Measurements from ENCODE around the gene LAPTM4A. TPM values are rescaled to one million over a fixed set of nuclear protein-coding genes. Genes with fewer than 3 reads are reported as not detected.
"Not testable (repeated sequence)": the region's sequence is repeated elsewhere in the genome, so short reads cannot be mapped to it uniquely, and the experiment has no call there.

The LAPTM4A gene
- total RNA-seq, 1 donor from 2014 or later, result 206 TPM

GRCh38 chr2:20050646-20051531, 539 bp downstream of the LAPTM4A start:
- DNase-seq, result peak; percentile 51

DNA sequence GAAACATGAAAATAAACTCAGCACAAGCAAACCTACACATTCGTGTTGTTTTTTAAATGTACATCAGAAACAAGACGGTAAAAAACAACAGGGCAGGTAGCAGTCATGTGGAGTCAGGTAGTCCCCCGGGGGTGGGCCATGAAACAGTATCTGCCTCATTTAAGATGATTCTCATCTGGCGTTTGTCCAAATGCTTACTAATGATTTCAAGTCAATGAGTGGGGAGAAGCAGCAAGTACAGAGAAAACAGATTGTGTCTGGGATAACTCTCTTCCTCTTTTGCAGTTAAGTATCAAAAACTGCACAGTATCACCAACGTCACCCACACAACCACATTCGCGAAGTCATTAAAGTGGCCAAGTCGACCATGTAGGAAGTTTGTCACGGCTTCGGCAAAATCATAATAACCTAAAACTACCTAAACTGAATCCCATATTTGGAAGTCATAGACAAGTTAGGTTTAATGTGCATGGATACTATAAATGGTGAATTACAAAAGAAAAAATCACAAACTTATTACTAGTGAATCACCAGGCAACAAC, 1.3 kb downstream of the LAPTM4A start:
- peak; percentile 81 for DNase-seq

- DNase-seq, result no peak
Observed at GRCh38 chr2:20049637-20050036, 1.8 kb downstream of the LAPTM4A start.

DNA sequence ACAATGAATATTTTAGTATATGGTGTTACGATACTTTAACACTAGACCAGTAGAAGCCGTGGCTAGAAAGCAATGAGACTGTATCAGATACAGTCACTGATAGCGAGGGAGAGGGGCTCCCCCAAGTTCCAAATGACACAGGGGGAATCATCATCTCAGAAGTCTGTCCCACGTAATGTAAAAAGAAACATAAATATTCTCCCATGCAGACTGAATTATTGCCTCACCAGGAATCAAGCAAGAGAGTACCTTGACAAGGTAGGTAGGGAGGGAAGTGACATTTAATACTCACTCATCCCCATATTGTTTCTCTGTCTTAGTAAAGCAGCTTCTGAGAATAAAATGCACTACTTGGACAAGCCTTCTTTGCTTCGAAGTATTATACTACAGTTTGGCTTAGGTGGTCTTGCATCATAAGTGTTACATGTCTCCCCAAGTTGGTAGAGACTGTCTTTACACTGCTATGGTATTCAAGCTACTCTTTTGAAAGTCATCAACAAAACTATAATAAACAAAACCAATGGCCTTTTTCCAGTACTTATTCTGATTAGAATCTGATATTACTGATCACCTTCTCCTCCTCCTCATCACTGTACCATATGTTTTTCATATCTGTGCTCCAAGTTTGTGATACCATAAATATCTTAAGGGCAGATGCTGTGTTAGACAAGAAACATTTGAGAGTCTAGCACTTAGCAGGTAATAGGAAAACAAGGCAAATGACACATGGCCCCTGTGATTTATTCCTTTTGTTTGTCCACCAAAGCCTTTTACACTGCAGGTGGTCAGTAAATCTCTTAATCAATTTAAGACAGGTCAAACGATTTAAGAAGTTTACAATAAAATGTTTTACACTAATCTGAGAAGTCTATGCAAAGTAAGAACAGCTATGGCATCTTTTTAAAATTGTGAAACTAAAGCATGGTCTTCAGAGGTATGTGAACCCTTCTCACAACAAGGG, 2.7 kb downstream of the LAPTM4A start:
- DNase-seq, result no peak

- not testable (repeated sequence) for DNase-seq
Observed at GRCh38 chr2:20045712-20046292, 5.6 kb downstream of the LAPTM4A start.

GRCh38 chr2:20044778-20045177, 6.7 kb downstream of the LAPTM4A start:
- no peak for DNase-seq

- DNase-seq, result no peak
Observed at GRCh38 chr2:20042531-20042930, 8.9 kb downstream of the LAPTM4A start.

GRCh38 chr2:20040489-20041172, 10.8 kb downstream of the LAPTM4A start:
- DNase-seq, result no peak

DNA sequence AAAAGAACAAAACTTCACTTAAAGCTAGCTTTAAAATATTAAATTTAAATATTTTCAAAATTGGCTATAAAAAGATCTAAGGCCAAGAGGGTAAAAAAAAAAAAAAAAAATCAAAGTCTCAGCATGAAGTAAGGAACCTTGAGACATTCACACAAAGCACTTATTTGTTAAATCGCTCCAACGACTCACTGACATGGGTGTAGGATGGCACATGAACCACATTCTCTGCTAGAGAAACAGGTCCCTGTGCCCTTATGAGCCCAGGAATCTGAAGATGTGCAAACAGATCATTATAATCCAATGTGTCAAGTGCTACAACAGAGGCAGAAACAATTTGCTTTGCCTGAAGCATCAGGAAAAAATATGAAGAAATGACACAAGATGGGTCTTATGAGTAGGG, 13.8 kb downstream of the LAPTM4A start:
- no peak for DNase-seq

DNA sequence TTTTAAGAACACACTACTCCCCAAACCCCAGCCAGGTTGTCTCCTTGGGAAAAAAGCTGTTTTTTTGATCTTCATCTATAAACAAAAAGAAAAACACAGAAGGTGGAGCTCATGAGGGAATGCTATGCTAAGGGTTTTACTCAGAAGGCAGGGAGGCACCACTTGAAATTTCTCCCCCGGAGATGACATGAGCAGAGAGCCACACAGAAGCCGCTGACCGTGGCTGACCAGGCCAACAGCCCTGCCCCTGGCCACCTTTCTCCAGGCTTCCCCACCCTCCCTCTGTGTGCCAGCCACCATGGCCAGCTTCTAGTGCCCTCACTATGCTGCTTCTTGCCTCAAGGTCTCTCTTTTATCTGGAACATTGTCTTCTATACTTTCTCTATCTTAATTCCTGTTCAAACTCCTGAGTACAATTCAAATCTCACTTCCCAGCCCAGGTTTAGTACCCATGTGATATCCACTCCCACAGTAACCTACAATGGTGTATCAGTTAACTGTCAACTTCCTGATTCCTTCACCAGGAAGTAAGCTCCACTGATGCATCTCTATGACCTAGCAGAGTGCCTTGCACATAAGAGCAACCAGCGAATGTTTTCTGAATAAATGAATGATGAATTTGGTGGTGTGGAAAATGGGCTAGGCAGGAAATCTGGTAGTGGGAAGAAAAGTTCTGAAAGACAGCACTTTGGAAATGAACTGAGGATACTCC, 15.3 kb downstream of the LAPTM4A start:
- DNase-seq, result no peak

DNA sequence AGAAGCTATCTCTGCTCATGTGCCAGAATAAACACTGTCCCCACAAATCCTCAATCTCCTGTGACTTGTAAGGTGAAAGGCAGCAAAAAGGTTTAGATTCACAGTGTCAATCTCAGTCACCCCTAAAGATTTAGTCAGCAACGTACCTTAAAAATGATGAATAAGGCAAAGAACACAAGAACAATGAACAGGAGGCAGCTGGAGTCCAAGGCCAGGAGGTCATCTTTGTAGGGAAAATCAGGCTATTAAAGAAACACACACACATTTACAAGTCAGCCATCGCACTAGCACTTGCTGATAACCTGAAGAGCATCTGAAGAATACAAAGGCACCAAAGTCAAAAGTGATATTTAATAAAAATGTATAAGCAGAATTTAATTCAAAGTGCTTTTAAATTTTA, 16.6 kb downstream of the LAPTM4A start:
- DNase-seq, result no peak

- no peak for DNase-seq
Observed at GRCh38 chr2:20034218-20034617, 17.2 kb downstream of the LAPTM4A start.

DNA sequence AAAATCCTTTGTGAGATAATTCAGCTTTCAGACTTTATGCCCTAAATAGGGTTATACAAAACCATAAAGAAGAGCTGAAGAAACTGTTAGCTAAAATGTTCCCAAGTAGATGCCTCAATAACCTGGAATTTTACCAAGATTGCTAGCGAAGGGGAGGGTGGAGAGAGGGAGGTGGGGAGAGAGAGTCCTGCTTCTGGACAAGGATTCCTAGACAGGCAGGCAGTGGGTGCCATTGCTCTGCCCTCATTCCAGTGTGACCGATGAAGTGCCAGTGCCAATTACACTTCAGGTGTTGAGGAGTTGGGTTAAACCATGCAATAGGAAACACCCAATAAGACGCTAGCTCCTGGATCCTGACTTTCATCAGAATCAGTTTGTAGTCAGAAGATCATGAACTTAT, 18.1 kb downstream of the LAPTM4A start:
- no peak for DNase-seq

GRCh38 chr2:20030224-20030623, 21.2 kb downstream of the LAPTM4A start:
- DNase-seq, result no peak

DNA sequence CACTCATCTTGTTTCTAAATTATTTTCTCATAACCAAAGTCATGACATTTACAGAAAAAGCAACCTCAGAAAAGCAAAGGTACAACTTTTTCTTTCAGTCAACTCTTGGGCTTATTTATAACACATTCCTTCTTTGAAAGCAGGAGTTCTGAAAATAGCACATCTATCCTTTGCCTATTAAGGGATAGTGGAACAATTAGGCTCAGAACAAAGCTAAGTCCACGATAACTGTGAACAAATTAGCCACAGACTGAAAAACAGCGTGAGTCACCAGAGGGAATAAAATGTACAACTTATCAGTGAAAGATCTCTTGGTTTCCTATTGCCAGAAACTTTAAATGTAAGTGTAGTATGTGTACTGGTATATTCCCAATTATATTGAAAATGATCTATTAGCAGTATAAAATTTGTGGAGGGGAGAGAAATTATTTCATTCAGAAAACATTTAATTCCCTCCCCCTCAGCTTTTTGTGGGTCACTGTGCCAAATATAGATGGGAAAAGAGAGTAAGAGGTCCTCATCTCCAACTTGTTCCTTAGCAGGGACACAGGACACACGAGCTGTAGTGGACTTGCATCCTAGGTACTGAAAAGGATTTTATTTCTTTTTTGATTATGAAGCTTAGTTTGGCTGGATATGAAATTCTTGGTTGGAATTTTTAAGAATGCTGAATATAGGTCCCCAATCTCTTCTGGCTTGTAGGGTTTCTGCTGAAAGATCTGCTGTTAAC, 23.6 kb downstream of the LAPTM4A start:
- no peak for DNase-seq

DNA sequence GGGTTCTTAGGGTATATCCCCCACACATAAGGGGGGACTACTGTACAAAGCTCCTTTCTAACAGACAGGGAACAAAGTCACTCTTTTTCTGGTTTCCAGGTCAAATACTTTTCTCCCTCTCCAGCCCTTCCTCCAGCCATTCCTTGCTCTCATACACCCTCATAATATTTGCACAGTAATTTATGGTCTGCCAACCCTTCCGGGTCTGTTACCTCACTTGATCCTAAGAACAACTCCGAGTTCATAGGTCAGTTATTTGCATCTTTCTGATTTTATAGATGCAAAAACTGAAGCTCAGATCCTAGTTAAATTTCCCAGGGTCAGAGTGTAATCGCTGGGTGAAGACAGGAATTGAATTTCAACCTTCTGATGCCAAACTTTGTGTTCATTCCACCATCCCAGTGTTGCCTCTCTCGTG, 24.2 kb downstream of the LAPTM4A start:
- no peak for DNase-seq

GRCh38 chr2:20025065-20025786, 26.2 kb downstream of the LAPTM4A start:
- no peak for DNase-seq

- no peak for DNase-seq
Observed at GRCh38 chr2:20023688-20024087, 27.7 kb downstream of the LAPTM4A start.

GRCh38 chr2:20021405-20022009, 29.9 kb downstream of the LAPTM4A start:
- DNase-seq, result no peak
